HCT116 (cell line): ENCODE results near the gene KCTD14. TPM values are rescaled to one million over a fixed set of nuclear protein-coding genes. Genes with fewer than 3 reads are reported as not detected.

Experiments
- ATAC-seq: fragments of 200-7000 bp; cut with Tn5 transposase; 2 replicates; pipeline ENCODE4 v1.9.1; 2020; ENCODE audit warnings: mild to moderate bottlenecking, moderate library complexity
- BruUV-seq: library from RNA; stranded (reverse); fragments of 400-500 nt; replicated peaks from 2 replicates; lab custom pipeline; 2021; lab: Mats Ljungman, UMichigan
- CTCF ChIA-PET: fragments of 300-600 bp; sonication (Branson Sonifier 250); formaldehyde crosslinking; loops from one replicate; lab custom pipeline; 2021; ENCODE audit warnings: antibody characterized with exemption; lab: Charles Lee
- POLR2A ChIA-PET: fragments of 300-600, 350-600 bp; sonication (Branson Sonifier 250); formaldehyde crosslinking; loops from one replicate; lab custom pipeline; 2021; ENCODE audit warnings: antibody characterized with exemption; lab: Charles Lee
- RAD21 ChIA-PET, 2 experiments: fragments of 300-600 bp; sonication (Branson Sonifier 250); formaldehyde crosslinking; loops; one replicate each; lab custom pipeline; 2023; ENCODE audit warnings: low total read pairs in 2 of 2; ENCODE audit not compliant: uncharacterized antibody in 2 of 2, unreplicated experiment in 2 of 2, low non-redundant PET in 1 of 2; lab: Charles Lee
- DNase-seq: peaks from one replicate; pipeline ENCODE4 v3.0.0-alpha.2; 2010; ENCODE audit warnings: low read depth, low spot score
- H2AFZ ChIP-seq: fragments of 200-600 bp; shearing (Covaris generic), sonication (generic); 2 replicates; pipeline ENCODE4 v1.6.1; 2017; ENCODE audit warnings: low read depth, mixed run types, mixed read lengths, antibody characterized with exemption, low read length; ENCODE audit not compliant: poor library complexity, severe bottlenecking
- H3K27ac ChIP-seq: 2 replicates; pipeline ENCODE4 v1.5.1; 2012; ENCODE audit warnings: low read depth, low read length
- H3K27me3 ChIP-seq: fragments of 200-600 bp; sonication (generic); 2 replicates; pipeline ENCODE4 v1.6.1; 2016; ENCODE audit warnings: mixed run types, low read length, mixed read lengths; ENCODE audit not compliant: insufficient read depth
- H3K36me3 ChIP-seq, 2 experiments: fragments of 200-500 bp in 1 of 2; fragments of 200-600 bp in 1 of 2; sonication (Bioruptor generic) in 1 of 2; sonication (generic) in 1 of 2; 2 replicates each; pipeline versions ENCODE4 v1.5.1 to v1.6.1; 2014 to 2016; ENCODE audit warnings: low read length in 2 of 2, inconsistent platforms in 1 of 2, mixed read lengths in 1 of 2, mixed run types in 1 of 2; ENCODE audit not compliant: insufficient read depth in 2 of 2, control insufficient read depth in 1 of 2
- H3K4me1 ChIP-seq, 2 experiments: fragments of 200-600 bp in 1 of 2; sonication (generic) in 1 of 2; 2 replicates each; pipeline versions ENCODE4 v1.5.1 to v1.6.1; 2012 to 2017; ENCODE audit warnings: low read length in 2 of 2, inconsistent platforms in 1 of 2, mild to moderate bottlenecking in 1 of 2, mixed read lengths in 1 of 2, mixed run types in 1 of 2, moderate library complexity in 1 of 2; ENCODE audit not compliant: insufficient read depth in 2 of 2, control insufficient read depth in 1 of 2
- H3K4me2 ChIP-seq: fragments of 200-600 bp; sonication (generic); 2 replicates; pipeline ENCODE4 v1.6.1; 2017; ENCODE audit warnings: mixed run types, low read length, mixed read lengths
- H3K4me3 ChIP-seq, 2 experiments: fragments of 200-600 bp in 1 of 2; sonication (generic) in 1 of 2; replicated peaks in 1 of 2; 2 replicates each; pipeline ENCODE4 v1.5.1; 2011 to 2016; ENCODE audit warnings: low read length in 2 of 2, control low read depth in 1 of 2, low read depth in 1 of 2, mild to moderate bottlenecking in 1 of 2, mixed read lengths in 1 of 2, mixed run types in 1 of 2
- H3K79me2 ChIP-seq: fragments of 200-600 bp; sonication (generic); 2 replicates; pipeline ENCODE4 v1.6.1; 2017; ENCODE audit warnings: mild to moderate bottlenecking, mixed run types, low read length, moderate library complexity, mixed read lengths; ENCODE audit not compliant: insufficient read depth
- H3K9ac ChIP-seq: fragments of 200-600 bp; sonication (generic); 2 replicates; pipeline ENCODE4 v1.6.1; 2016; ENCODE audit warnings: low read length, mixed read lengths
- H3K9me2 ChIP-seq: fragments of 200-600 bp; sonication (generic), shearing (Covaris generic); 2 replicates; pipeline ENCODE4 v1.6.1; 2017; ENCODE audit warnings: mixed run types, mild to moderate bottlenecking, moderate library complexity; ENCODE audit not compliant: insufficient read depth
- H3K9me3 ChIP-seq, 2 experiments: fragments of 200-500 bp in 1 of 2; fragments of 200-600 bp in 1 of 2; sonication (Bioruptor generic) in 1 of 2; sonication (generic) in 1 of 2; 2 replicates each; pipeline ENCODE4 v1.6.1; 2014 to 2017; ENCODE audit warnings: low read length in 2 of 2, mixed read lengths in 2 of 2, inconsistent platforms in 1 of 2, low read depth in 1 of 2, mild to moderate bottlenecking in 1 of 2, mixed run types in 1 of 2, moderate library complexity in 1 of 2; ENCODE audit not compliant: control insufficient read depth in 1 of 2, insufficient read depth in 1 of 2
- H4K20me1 ChIP-seq: fragments of 200-600 bp; sonication (generic), shearing (Covaris generic); 2 replicates; pipeline ENCODE4 v1.6.1; 2017; ENCODE audit warnings: mixed run types, mild to moderate bottlenecking, moderate library complexity; ENCODE audit not compliant: insufficient read depth
- CBX3 ChIP-seq: IDR thresholded peaks from 2 replicates; pipeline ENCODE4 v1.6.1; 2012; ENCODE audit warnings: low read depth
- CTCF ChIP-seq, 3 experiments: fragments of 200-600 bp in 1 of 3; sonication (generic) in 1 of 3; IDR thresholded peaks in 2 of 3; conservative IDR thresholded peaks in 1 of 3; 2 replicates each; pipeline ENCODE4 v1.5.1; 2012 to 2017; ENCODE audit warnings: low read depth in 2 of 3, low read length in 2 of 3, antibody characterized with exemption in 1 of 3, borderline replicate concordance in 1 of 3, control low read depth in 1 of 3, mild to moderate bottlenecking in 1 of 3, mixed read lengths in 1 of 3, mixed run types in 1 of 3, moderate library complexity in 1 of 3; ENCODE audit not compliant: insufficient read depth in 1 of 3
- EGR1 ChIP-seq: IDR thresholded peaks from 2 replicates; pipeline ENCODE4 v1.6.1; 2012; ENCODE audit warnings: low read depth
- EZH2 ChIP-seq: fragments of 200-600 bp; sonication (generic); IDR thresholded peaks from 2 replicates; pipeline ENCODE4 v1.6.1; 2017; ENCODE audit warnings: antibody characterized with exemption, mixed run types
- EZH2phosphoT487 ChIP-seq: fragments of 200-600 bp; IDR thresholded peaks from 2 replicates; pipeline ENCODE4 v1.6.1; 2018; ENCODE audit warnings: antibody characterized with exemption, borderline replicate concordance
- FOSL1 ChIP-seq: IDR thresholded peaks from 2 replicates; pipeline ENCODE4 v1.6.1; 2012; ENCODE audit warnings: low read depth
- JUND ChIP-seq: IDR thresholded peaks from 2 replicates; pipeline ENCODE4 v1.6.1; 2012
- MAX ChIP-seq: IDR thresholded peaks from 2 replicates; pipeline ENCODE4 v1.6.1; 2012
- POLR2A ChIP-seq: IDR thresholded peaks from 2 replicates; pipeline ENCODE4 v1.7.0; 2011; ENCODE audit warnings: borderline replicate concordance; ENCODE audit not compliant: insufficient read depth, insufficient read length; ENCODE audit errors: extremely low read depth
- RAD21 ChIP-seq: IDR thresholded peaks from 2 replicates; pipeline ENCODE4 v1.6.1; 2012; ENCODE audit warnings: low read depth, mild to moderate bottlenecking
- SP1 ChIP-seq: IDR thresholded peaks from 2 replicates; pipeline ENCODE4 v1.6.1; 2012; ENCODE audit warnings: low read depth
- YY1 ChIP-seq: IDR thresholded peaks from 2 replicates; pipeline ENCODE4 v1.6.1; 2011; ENCODE audit warnings: low read length, low read depth, moderate library complexity, mild to moderate bottlenecking; ENCODE audit not compliant: insufficient replicate concordance; ENCODE audit errors: extremely low read depth
- ZNF274 ChIP-seq: fragments of 200-500 bp; sonication (Bioruptor generic); IDR thresholded peaks from 2 replicates; pipeline ENCODE4 v1.6.1; 2014; ENCODE audit warnings: mild to moderate bottlenecking, low read depth, low read length, inconsistent platforms
- intact Hi-C: fragments of 100-400 bp; cut with micrococcal nuclease; formaldehyde crosslinking; loops from 2 replicates; pipeline ENCODE4 v1.10.0; 2022
- total RNA-seq: library from RNA; stranded (reverse); gene quantifications from one replicate; pipeline ENCODE4 v1.2.1, GENCODE V29; 2021; ENCODE audit not compliant: unreplicated experiment
- TF ChIP-seq, protein P1 (sequence below): IDR thresholded peaks from 2 replicates; pipeline ENCODE4 v1.6.1; 2011; ENCODE audit warnings: mild to moderate bottlenecking, low read length, moderate library complexity; ENCODE audit not compliant: insufficient replicate concordance; ENCODE audit errors: extremely low read depth

The KCTD14 gene
- total RNA-seq, 1 experiment from 2014 or later, result 15.2 TPM

GRCh38 chr11:78023426-78023825 is 350 bp upstream of the KCTD14 start:
- peak overlapping the region; percentile 78 for H3K9ac ChIP-seq
- ChIA-PET CTCF (no interaction called here), POLR2A (no interaction called here), RAD21 (no interaction called here)
- H3K9me2 ChIP-seq, result no peaks in the 10 kb centered on the region
- peak overlapping the region; percentile 54; the same call in 1 of the 2 replicates for H3K27ac ChIP-seq
- ATAC-seq (peak; percentile 59), DNase-seq (no peak)
- H3K4me3 ChIP-seq, result peak overlapping the region; percentile 74 to 76
- intact Hi-C loops, result no loop called here
- TF ChIP-seq ZNF274 (no peak), EZH2phosphoT487 (no peak), POLR2A (no peak), CBX3 (0 out of 2 replicates have a peak, but pooled peaks have one; percentile 14), EGR1 (no peak), FOSL1 (no peak), YY1 (no peak), EZH2 (no peak), SP1 (no peak), MAX (no peak), JUND (no peak), CTCF (IDR thresholded peaks at IDR 0.05 in 2 of 3, conservative IDR thresholded peaks at IDR 0.05 in 1 of 3; ENCODE audit: borderline replicate concordance in 1 of 3, insufficient read depth in 1 of 3, low read depth in 2 of 3, low read length in 2 of 3) (peak in 2 of 3 experiments; percentile 10 to 19; a peak in 1 of 6 replicates), RAD21 (no peak)
- TF ChIP-seq, protein P1, sequence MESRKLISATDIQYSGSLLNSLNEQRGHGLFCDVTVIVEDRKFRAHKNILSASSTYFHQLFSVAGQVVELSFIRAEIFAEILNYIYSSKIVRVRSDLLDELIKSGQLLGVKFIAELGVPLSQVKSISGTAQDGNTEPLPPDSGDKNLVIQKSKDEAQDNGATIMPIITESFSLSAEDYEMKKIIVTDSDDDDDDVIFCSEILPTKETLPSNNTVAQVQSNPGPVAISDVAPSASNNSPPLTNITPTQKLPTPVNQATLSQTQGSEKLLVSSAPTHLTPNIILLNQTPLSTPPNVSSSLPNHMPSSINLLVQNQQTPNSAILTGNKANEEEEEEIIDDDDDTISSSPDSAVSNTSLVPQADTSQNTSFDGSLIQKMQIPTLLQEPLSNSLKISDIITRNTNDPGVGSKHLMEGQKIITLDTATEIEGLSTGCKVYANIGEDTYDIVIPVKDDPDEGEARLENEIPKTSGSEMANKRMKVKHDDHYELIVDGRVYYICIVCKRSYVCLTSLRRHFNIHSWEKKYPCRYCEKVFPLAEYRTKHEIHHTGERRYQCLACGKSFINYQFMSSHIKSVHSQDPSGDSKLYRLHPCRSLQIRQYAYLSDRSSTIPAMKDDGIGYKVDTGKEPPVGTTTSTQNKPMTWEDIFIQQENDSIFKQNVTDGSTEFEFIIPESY, result no peak
- peak overlapping the region; percentile 99 for H3K4me2 ChIP-seq
- H3K4me1 ChIP-seq, result peaks cover 26 to 54% of the 10 kb centered on the region in 2 experiments
- H4K20me1 ChIP-seq, result no peaks in the 10 kb centered on the region
- H3K36me3 ChIP-seq, result no peaks in the 10 kb centered on the region
- BruUV-seq, result no TSS peak
- no peaks in the 10 kb centered on the region for H3K27me3 ChIP-seq
- H3K79me2 ChIP-seq, result peaks cover 18% of the 10 kb centered on the region
- H3K9me3 ChIP-seq, result no peaks in the 10 kb centered on the region
- peak overlapping the region; percentile 56 for H2AFZ ChIP-seq
